Endodermal cell (in vitro differentiated cells): ENCODE measurements around the gene DSE. TPM values are rescaled to one million over a fixed set of nuclear protein-coding genes. Genes with fewer than 3 reads are reported as not detected.

Experiments used
- DNase-seq: peaks from one replicate; pipeline ENCODE4 v3.0.0-alpha.2; 2017
- H3K27ac ChIP-seq: 2 replicates; pipeline ENCODE4 v1.5.1; 2013; ENCODE audit warnings: mild to moderate bottlenecking, low read depth, low read length, moderate library complexity
- H3K27me3 ChIP-seq: 2 replicates; pipeline ENCODE4 v1.6.1; 2013; ENCODE audit warnings: mild to moderate bottlenecking, low read length, moderate library complexity; ENCODE audit not compliant: insufficient read depth, control insufficient read depth, poor library complexity, severe bottlenecking
- H3K36me3 ChIP-seq: 2 replicates; pipeline ENCODE4 v1.7.0; 2013; ENCODE audit warnings: mild to moderate bottlenecking, low read length, moderate library complexity; ENCODE audit not compliant: control insufficient read depth, insufficient read depth
- H3K4me1 ChIP-seq: one replicate; pipeline ENCODE4 v1.7.0; 2013; ENCODE audit warnings: low read length; ENCODE audit not compliant: control insufficient read depth, insufficient read depth
- H3K4me3 ChIP-seq: 2 replicates; pipeline ENCODE4 v1.5.1; 2013; ENCODE audit warnings: mild to moderate bottlenecking, low read length, moderate library complexity
- H3K9ac ChIP-seq: 2 replicates; pipeline ENCODE4 v1.6.1; 2013; ENCODE audit warnings: mild to moderate bottlenecking, low read length, moderate library complexity; ENCODE audit not compliant: poor library complexity, severe bottlenecking; ENCODE audit errors: extremely low read depth
- H3K9me3 ChIP-seq: 2 replicates; pipeline ENCODE4 v1.6.1; 2013; ENCODE audit warnings: mild to moderate bottlenecking, low read length, moderate library complexity; ENCODE audit not compliant: control insufficient read depth
- H3K27ac Mint-ChIP-seq: 2 replicates; pipeline ENCODE4 v1.8.0; 2020; ENCODE audit warnings: mixed read lengths
- H3K27me3 Mint-ChIP-seq: 2 replicates; pipeline ENCODE4 v1.8.0; 2021; ENCODE audit warnings: mild to moderate bottlenecking, mixed read lengths; ENCODE audit not compliant: insufficient read depth
- H3K36me3 Mint-ChIP-seq: 2 replicates; pipeline ENCODE4 v1.8.0; 2020; ENCODE audit warnings: low read depth, mixed read lengths
- H3K4me1 Mint-ChIP-seq: 2 replicates; pipeline ENCODE4 v1.8.0; 2020; ENCODE audit warnings: mixed read lengths
- H3K4me3 Mint-ChIP-seq: 2 replicates; pipeline ENCODE4 v1.8.0; 2020; ENCODE audit warnings: mild to moderate bottlenecking, moderate library complexity, mixed read lengths
- H3K9me3 Mint-ChIP-seq: 2 replicates; pipeline ENCODE4 v1.8.0; 2020; ENCODE audit warnings: mild to moderate bottlenecking, mixed read lengths
- CTCF ChIP-seq: fragments of 200-600 bp; sonication (generic); conservative IDR thresholded peaks from 2 replicates; pipeline ENCODE4 v1.5.0; 2021; ENCODE audit warnings: antibody characterized with exemption, mild to moderate bottlenecking
- WGBS, 2 experiments: methylation state at CpG; one replicate each; pipeline versions ENCODE4 v1.1.5 to v1.1.7; 2013; ENCODE audit warnings: missing lambda C conversion rate in 2 of 2, mixed read lengths in 1 of 2; ENCODE audit not compliant: insufficient coverage in 1 of 2, insufficient read length in 1 of 2; 5-methylcytosine and 5-hydroxymethylcytosine counted together
- total RNA-seq, 2 donors: library from RNA; stranded (reverse); fragmentation: NEBNext Ultra II Directional in 1 of 2; extraction: Animal tissue kit (Norgen Biotek cat#: 25700) in 1 of 2; gene quantifications; 2 replicates in 1 of 2; 3 replicates in 1 of 2; pipeline ENCODE4 v1.2.1, GENCODE V29; 2021

The DSE gene
- total RNA-seq, 2 donors from 2014 or later, result 42.3 to 44.3 TPM

- peaks cover 6% of the 10 kb centered on the region for H3K4me1 Mint-ChIP-seq
- H3K9ac ChIP-seq, result no peak overlapping the region
- no peaks in the 10 kb centered on the region for H3K9me3 ChIP-seq
- no peaks in the 10 kb centered on the region for H3K4me1 ChIP-seq
- H3K36me3 Mint-ChIP-seq, result peaks cover 19% of the 10 kb centered on the region
- TF ChIP-seq CTCF, result no peak
- WGBS, 2 experiments, result 90 to 100% methylated on average over 1 of the region's 1 CpG
- H3K9me3 Mint-ChIP-seq, result no peaks in the 10 kb centered on the region
- H3K27me3 Mint-ChIP-seq, result no peaks in the 10 kb centered on the region
- peaks cover 9% of the 10 kb centered on the region for H3K36me3 ChIP-seq
- H3K27ac Mint-ChIP-seq, result no peak overlapping the region
- no peak overlapping the region for H3K27ac ChIP-seq
- H3K27me3 ChIP-seq, result no peaks in the 10 kb centered on the region
- H3K4me3 ChIP-seq, result no peak overlapping the region
- H3K4me3 Mint-ChIP-seq, result no peak overlapping the region
- no peak for DNase-seq
Observed at GRCh38 chr6:116424001-116424400, 53.3 kb downstream of the DSE start.

- Mint-ChIP-seq H3K4me1 (peaks cover 6% of the 10 kb centered on the region), H3K27me3 (no peaks in the 10 kb centered on the region), H3K9me3 (no peaks in the 10 kb centered on the region), H3K36me3 (peaks cover 36% of the 10 kb centered on the region), H3K27ac (no peak overlapping the region), H3K4me3 (no peak overlapping the region)
- no peaks in the 10 kb centered on the region for H3K4me1 ChIP-seq
- peaks cover 9% of the 10 kb centered on the region for H3K36me3 ChIP-seq
- H3K4me3 ChIP-seq, result no peak overlapping the region
- H3K9ac ChIP-seq, result no peak overlapping the region
- no peaks in the 10 kb centered on the region for H3K9me3 ChIP-seq
- H3K27me3 ChIP-seq, result no peaks in the 10 kb centered on the region
- TF ChIP-seq CTCF, result no peak
- no peak for DNase-seq
- no peak overlapping the region for H3K27ac ChIP-seq
- WGBS, 2 experiments, result 83 to 95% methylated on average over 1 to 3 of the region's 3 CpGs
Observed at GRCh38 chr6:116426551-116426950, 55.8 kb downstream of the DSE start.

- Mint-ChIP-seq H3K27me3 (no peaks in the 10 kb centered on the region), H3K4me1 (peaks cover 2% of the 10 kb centered on the region), H3K27ac (no peak overlapping the region), H3K4me3 (no peak overlapping the region), H3K9me3 (no peaks in the 10 kb centered on the region), H3K36me3 (peaks cover 36% of the 10 kb centered on the region)
- Histone ChIP-seq H3K9me3 (no peaks in the 10 kb centered on the region), H3K27ac (no peak overlapping the region), H3K4me3 (no peak overlapping the region), H3K9ac (no peak overlapping the region), H3K27me3 (no peaks in the 10 kb centered on the region), H3K4me1 (no peaks in the 10 kb centered on the region), H3K36me3 (peaks cover 9% of the 10 kb centered on the region)
- no peak for DNase-seq
- TF ChIP-seq CTCF, result no peak
- 88 to 95% methylated on average over 1 to 2 of the region's 2 CpGs for WGBS, 2 experiments
Observed at GRCh38 chr6:116429111-116429510, 58.4 kb downstream of the DSE start.
